HG02938 (cell line): Measurements from ENCODE around the gene MYLK3.
A peak's percentile ranks its signal among the peaks of the same experiment; 100 is the strongest.
"Not testable (repeated sequence)": the region's sequence is repeated elsewhere in the genome, so short reads cannot be mapped to it uniquely, and the experiment has no call there.

ENCODE experiments used
- ATAC-seq: cut with Tn5 transposase; IDR thresholded peaks from one replicate; pipeline ENCODE4 v1.9.1; 2021; ENCODE audit warnings: mild to moderate bottlenecking, moderate library complexity; ENCODE audit not compliant: unreplicated experiment

MYLK3 gene

DNA sequence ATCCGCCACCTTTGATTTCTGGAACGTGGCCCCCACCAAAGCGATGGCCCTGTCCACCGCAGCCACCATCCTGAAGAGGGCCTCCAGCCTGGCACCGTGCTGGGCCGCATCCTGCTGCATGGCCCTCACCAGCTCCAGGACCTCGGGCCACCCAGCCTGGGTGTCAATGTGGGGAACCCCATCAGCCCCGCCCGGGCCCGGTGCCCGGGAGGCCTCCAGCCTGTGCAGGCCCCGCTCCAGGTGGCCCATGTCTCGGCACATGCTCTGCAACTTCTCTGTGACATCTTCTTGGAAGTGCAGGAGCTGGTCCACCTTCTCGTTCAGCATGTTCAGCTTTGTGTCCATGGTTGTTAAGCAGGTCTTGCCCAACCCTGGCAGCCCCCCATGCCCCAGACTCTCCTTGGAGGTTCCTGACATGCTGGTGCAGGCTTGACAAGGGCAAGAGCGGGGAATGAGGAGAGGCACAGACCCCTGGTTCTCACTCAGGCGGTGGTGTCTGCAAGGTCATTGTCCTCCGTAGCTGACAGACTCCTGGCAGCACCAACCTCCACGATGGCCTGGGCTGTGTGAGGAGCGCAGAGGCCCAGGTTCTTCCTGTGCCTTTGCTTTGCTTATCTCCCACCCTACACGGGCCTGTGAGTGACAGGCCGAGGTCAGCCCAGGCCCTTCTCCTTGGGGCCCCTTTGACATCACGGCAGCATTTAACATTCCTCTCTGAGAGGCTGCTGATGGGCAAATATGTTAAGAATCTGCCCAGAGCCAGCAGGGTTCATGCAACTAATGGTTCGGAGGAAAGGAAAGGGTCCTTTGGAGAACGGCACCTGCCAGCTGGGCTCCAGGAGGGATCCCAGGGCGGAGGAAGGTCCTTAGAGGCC, at the start of gene MYLK3:
MYLK3 (minus strand) TSS at position 568 of the 875 bp plus-strand sequence; CDS start at position 417, 151 bp downstream.
- no peak for ATAC-seq

DNA sequence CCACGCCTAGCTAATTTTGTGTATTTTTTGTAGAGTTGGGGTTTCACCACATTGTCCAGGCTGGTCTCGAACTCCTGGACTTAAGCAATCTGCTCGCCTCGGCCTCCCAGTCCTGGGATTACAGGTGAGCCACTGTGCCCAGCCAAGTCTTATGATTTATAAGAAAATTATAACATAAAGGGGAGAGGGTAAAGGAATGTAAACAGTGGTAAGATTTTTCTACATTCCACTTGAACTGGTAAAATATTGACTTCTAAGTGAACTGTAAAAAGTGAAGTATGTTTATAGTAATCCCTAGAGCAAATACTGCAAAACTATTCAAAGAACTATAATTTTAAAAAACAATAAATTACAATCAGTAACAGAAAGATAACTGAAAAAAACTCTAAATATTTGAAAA, 49.4 kb upstream of the MYLK3 start:
- no peak for ATAC-seq

GRCh38 chr16:46796764-46797269, 48.7 kb upstream of the MYLK3 start:
- ATAC-seq: no peak

GRCh38 chr16:46793841-46794240, 45.7 kb upstream of the MYLK3 start:
- no peak for ATAC-seq

- no peak for ATAC-seq
These were observed 42.6 kb upstream of the MYLK3 start for GRCh38 chr16:46790599-46791270.

DNA sequence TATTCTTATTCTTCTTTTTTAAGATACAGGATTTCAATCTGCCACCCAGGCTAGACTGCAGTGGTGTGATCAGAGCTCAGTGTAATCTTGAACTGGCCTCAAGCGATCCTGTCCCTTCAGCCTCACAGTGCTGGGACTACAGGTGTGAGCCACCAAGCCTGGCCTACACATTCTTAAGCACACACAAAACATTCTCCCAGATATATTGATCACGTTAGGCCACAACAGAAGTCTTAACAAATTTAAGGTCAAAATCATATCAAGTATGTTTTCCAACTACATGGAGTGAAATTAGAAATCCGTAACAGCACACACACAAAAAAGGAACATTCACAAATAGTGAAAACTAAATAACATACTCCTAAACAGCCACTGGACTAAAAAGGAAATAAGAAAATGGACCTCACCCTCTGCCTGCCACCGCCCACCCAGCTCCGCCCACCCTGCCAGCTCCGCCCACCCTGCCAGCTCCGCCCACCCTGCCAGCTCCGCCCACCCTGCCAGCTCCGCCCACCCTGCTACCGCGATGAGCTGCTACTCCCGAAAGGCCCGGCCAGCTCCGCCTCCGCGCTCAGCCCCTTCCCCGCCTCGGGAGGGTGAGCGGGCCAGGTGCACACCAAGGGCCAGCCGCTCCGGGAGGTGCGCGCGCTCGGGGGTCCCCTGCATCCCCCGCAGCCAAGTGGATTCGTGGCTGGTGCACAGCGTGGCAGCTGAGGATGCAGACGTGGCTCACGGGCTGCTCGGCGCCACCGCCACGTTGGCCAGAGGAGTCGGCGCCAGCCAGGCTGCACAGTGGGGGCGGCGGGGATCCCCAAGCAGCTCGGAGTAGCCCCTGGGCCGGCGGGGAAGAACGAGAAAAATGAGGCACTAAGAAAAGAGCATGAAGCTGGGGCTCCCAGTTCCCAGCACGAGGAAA, 41.6 kb upstream of the MYLK3 start:
- peak; percentile 53 for ATAC-seq

DNA sequence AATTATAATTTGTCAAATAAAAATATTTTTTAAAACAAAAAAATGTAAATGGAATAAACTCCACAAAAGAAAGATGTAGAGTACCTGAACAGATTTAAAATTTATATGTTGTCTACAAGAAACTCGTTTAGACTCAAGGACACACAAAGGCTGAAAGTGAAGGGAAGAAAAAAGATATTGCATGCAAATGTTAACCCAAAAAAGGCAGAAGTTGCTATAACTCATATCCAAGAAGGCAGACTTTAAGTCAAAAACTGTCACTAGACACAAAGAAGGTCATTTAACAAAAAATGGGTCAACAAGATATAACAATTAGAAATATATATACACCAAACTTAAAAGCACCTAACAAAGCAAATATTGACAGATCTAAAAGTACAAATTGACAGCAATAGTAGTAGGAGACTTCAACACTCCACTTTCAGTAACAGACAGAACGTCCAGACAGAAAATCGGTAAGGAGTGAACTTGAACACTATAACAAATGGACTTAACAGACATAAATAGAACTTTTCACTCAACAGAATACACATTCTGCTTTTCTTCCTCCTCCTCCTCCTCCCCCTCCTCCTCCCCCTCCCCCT, 40.8 kb upstream of the MYLK3 start:
- no peak for ATAC-seq

DNA sequence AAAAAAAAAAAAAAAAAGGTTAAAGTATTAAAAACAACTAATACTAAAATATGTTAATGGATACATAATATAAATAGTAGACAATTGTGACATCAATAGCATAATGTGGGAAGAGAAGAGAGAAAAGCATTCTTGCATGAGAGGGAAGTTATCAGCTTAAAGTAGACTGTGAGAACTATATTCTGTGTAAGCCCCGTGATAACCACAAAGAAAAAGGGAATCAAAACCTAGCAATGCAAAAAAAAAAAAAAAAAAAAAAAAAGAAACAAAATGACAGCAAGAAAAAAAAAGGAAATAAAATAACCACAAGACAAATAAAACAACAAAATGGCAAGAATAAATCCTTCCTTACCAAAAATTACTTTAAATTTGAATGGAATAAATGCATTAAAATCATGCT, 39.8 kb upstream of the MYLK3 start:
- peak; percentile 36 for ATAC-seq

DNA sequence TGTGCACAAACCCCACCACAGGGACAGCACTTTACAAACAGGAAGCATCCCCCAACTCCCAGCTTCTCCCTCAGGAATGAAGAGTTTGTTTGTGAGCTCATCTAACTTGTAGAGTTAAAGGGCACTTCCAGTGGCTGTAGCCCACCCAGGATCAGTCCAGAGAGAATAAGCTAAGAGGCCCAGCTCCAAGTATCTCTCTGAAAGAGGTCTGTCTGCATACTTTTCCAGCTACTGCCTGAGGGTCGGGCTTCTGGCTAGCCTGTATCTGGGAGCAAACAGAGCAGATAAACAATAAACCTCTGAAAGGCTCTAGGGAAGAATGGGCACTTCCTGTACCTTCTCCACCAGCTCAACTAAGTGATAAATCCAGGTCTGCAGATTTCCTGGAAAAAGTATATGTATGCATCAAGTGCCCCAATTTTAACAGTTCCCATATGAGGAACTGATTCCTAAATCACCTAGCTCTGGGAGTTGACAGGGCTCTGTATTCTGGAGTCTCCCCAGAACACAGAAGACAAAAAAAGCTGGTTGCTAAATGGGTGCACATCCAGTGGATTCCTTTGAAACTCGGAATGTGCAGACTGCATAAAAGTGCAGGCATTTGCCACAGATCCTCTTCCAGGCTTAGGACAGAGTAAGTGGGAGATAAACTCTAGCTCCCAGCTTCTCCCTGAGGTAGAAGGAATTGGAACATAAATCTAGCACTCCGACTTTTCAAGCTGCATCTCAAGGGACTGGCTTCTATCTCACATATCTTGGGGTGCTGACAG, 37.1 kb upstream of the MYLK3 start:
- no peak for ATAC-seq

- ATAC-seq: not testable (repeated sequence)
These were observed 36.4 kb upstream of the MYLK3 start for GRCh38 chr16:46784569-46784968.

- no peak for ATAC-seq
These were observed 35.7 kb upstream of the MYLK3 start for GRCh38 chr16:46783800-46784199.

DNA sequence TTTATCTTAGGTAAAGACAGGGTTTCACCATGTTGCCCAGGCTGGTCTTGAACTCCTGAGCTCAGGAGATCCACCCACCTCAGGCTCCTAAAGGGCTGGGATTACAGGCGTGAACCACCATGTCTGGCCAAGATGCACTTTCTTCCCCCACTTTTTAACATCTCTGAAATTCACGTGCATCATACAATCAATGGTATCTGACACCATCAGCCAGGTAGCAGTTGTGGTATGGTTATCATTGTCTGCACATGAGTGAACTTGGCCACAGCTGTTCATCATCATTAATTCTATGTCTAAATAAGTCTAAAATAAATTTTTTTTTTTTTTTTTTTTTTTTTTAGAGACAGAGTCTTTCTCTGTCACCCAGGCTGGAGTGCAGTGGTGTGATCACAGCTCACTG, 34.2 kb upstream of the MYLK3 start:
- ATAC-seq: no peak

DNA sequence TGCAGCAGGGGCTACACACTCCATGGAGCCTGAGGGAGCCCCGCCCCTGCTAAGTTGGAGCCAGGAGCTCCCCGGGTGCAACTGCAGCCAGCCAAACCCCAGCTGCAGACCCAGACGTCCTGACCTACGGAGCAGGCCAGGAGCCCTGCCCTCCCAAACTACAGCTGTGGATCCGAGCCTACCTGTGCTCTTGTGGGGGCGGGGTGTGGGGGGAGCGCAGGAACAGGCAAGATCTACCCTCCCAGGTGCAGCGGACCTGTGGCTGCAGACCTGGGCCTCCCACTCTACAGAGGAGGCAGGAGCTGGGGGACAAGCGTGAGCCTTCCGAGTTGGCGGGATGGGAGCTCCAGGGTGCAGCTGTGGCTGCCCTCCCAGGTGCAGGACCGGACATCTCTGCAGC, 29.7 kb upstream of the MYLK3 start:
- ATAC-seq: no peak

DNA sequence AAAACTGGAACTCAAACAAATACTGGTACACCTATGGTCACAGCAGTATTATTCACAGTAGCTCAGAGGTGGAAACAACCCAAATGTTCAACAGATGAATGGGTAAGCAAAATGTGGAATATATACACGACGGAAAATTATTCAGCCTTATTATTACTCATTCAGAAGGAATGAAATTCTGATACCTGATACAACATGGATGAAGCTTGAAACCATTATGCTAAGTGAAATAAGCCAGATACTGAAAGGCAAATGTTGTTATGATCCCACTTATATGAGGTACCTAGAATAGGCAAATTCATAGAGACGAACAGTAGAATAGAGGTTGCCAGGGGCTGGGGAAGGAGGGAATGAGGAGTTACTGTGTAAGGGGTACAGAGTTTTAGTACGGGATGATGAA, 27.1 kb upstream of the MYLK3 start:
- peak; percentile 14 for ATAC-seq

DNA sequence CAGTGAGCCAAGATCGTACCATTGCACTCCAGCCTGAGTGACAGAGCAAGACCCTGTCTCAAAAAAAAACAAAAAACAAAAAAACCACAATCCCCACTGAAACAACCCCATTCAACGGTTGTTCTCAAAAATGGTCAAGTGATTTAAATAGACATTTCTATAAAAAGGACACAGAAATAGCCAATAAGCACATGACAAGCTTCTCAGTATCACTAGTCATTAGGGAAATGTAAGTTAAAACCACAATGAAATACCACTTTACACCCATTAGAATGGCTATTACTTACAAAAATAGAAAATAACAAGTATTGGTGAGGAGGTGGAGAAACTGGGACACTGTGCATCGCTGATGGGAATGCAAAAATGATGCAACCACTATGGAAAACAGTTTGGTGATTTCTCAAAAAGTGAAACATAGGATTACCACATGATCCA, 26.6 kb upstream of the MYLK3 start:
- peak; percentile 85 for ATAC-seq

GRCh38 chr16:46772463-46772862, 24.3 kb upstream of the MYLK3 start:
- ATAC-seq: no peak

GRCh38 chr16:46768809-46769208, 20.7 kb upstream of the MYLK3 start:
- ATAC-seq: no peak

DNA sequence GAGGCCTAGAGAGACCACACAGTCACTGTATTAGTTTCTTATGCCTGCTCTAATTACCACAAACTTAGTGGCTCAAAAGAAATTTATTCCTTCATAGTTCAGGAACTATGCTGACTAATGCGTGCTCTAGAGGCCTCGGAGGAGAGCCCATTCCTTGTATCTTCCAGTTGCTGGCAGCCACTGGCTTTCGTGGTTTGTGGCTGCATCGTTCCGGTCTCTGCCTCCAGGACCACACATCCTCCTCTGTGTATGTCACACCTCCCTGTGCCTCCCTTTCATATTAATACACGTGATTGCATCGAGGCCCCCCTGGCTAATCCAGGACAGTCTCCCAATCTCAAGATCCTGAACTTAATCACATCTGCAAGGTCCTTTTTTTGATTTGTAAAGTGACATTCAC, 16.9 kb upstream of the MYLK3 start:
- ATAC-seq: no peak

DNA sequence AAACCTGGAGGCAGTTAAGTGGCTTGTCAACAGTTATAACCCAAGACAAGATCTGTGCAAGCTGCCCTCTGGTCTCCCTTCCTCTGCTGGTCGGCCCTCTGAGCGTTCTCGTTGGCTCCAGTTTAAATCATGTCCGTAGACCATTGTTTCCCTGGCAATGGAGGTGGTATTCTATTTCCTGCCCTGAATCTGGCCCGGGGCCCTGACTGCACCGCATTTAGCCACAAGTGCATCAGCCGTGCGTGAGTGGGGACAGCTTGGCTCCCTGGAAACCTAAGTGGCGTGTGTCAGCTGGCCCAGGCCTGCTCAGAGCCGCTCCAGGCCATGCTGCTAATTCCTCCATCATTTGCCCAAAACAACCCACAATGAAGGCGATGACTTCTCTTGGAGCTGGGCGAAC, 15.0 kb upstream of the MYLK3 start:
- ATAC-seq: no peak

DNA sequence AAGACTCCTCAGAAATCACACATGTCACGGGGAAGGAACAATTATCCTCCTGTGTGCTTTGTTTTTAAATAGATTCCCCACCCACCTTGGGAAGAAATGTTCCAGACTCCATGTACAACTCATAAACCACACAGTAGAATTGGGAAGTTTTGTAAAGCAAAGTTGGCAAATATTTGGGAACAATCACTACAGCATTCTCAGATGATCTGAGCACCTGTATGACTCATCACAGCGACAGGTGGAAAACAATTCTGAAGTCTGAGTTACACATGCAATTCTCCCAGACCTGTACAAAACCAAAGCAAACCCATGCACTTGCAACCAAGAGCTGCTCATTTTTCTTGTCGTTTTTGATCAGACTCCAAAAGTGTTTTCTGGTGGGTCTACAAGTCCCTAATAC, 14.4 kb upstream of the MYLK3 start:
- no peak for ATAC-seq
